Endodermal cell (in vitro differentiated cells): Measurements from ENCODE around the gene INPP4B. TPM values are rescaled to one million over a fixed set of nuclear protein-coding genes. Genes with fewer than 3 reads are reported as not detected.

Experiments
- DNase-seq: peaks from one replicate; pipeline ENCODE4 v3.0.0-alpha.2; 2017
- H3K27ac ChIP-seq: 2 replicates; pipeline ENCODE4 v1.5.1; 2013; ENCODE audit warnings: mild to moderate bottlenecking, low read depth, low read length, moderate library complexity
- H3K27me3 ChIP-seq: 2 replicates; pipeline ENCODE4 v1.6.1; 2013; ENCODE audit warnings: mild to moderate bottlenecking, low read length, moderate library complexity; ENCODE audit not compliant: insufficient read depth, control insufficient read depth, poor library complexity, severe bottlenecking
- H3K36me3 ChIP-seq: 2 replicates; pipeline ENCODE4 v1.7.0; 2013; ENCODE audit warnings: mild to moderate bottlenecking, low read length, moderate library complexity; ENCODE audit not compliant: control insufficient read depth, insufficient read depth
- H3K4me1 ChIP-seq: one replicate; pipeline ENCODE4 v1.7.0; 2013; ENCODE audit warnings: low read length; ENCODE audit not compliant: control insufficient read depth, insufficient read depth
- H3K4me3 ChIP-seq: 2 replicates; pipeline ENCODE4 v1.5.1; 2013; ENCODE audit warnings: mild to moderate bottlenecking, low read length, moderate library complexity
- H3K9ac ChIP-seq: 2 replicates; pipeline ENCODE4 v1.6.1; 2013; ENCODE audit warnings: mild to moderate bottlenecking, low read length, moderate library complexity; ENCODE audit not compliant: poor library complexity, severe bottlenecking; ENCODE audit errors: extremely low read depth
- H3K9me3 ChIP-seq: 2 replicates; pipeline ENCODE4 v1.6.1; 2013; ENCODE audit warnings: mild to moderate bottlenecking, low read length, moderate library complexity; ENCODE audit not compliant: control insufficient read depth
- H3K27ac Mint-ChIP-seq: 2 replicates; pipeline ENCODE4 v1.8.0; 2020; ENCODE audit warnings: mixed read lengths
- H3K27me3 Mint-ChIP-seq: 2 replicates; pipeline ENCODE4 v1.8.0; 2021; ENCODE audit warnings: mild to moderate bottlenecking, mixed read lengths; ENCODE audit not compliant: insufficient read depth
- H3K36me3 Mint-ChIP-seq: 2 replicates; pipeline ENCODE4 v1.8.0; 2020; ENCODE audit warnings: low read depth, mixed read lengths
- H3K4me1 Mint-ChIP-seq: 2 replicates; pipeline ENCODE4 v1.8.0; 2020; ENCODE audit warnings: mixed read lengths
- H3K4me3 Mint-ChIP-seq: 2 replicates; pipeline ENCODE4 v1.8.0; 2020; ENCODE audit warnings: mild to moderate bottlenecking, moderate library complexity, mixed read lengths
- H3K9me3 Mint-ChIP-seq: 2 replicates; pipeline ENCODE4 v1.8.0; 2020; ENCODE audit warnings: mild to moderate bottlenecking, mixed read lengths
- CTCF ChIP-seq: fragments of 200-600 bp; sonication (generic); conservative IDR thresholded peaks from 2 replicates; pipeline ENCODE4 v1.5.0; 2021; ENCODE audit warnings: antibody characterized with exemption, mild to moderate bottlenecking
- WGBS, 2 experiments: methylation state at CpG; one replicate each; pipeline versions ENCODE4 v1.1.5 to v1.1.7; 2013; ENCODE audit warnings: missing lambda C conversion rate in 2 of 2, mixed read lengths in 1 of 2; ENCODE audit not compliant: insufficient coverage in 1 of 2, insufficient read length in 1 of 2; 5-methylcytosine and 5-hydroxymethylcytosine counted together
- total RNA-seq, 2 donors: library from RNA; stranded (reverse); fragmentation: NEBNext Ultra II Directional in 1 of 2; extraction: Animal tissue kit (Norgen Biotek cat#: 25700) in 1 of 2; gene quantifications; 2 replicates in 1 of 2; 3 replicates in 1 of 2; pipeline ENCODE4 v1.2.1, GENCODE V29; 2021

INPP4B gene
- total RNA-seq, 2 donors from 2014 or later, result 0.64 to 0.66 TPM

DNA sequence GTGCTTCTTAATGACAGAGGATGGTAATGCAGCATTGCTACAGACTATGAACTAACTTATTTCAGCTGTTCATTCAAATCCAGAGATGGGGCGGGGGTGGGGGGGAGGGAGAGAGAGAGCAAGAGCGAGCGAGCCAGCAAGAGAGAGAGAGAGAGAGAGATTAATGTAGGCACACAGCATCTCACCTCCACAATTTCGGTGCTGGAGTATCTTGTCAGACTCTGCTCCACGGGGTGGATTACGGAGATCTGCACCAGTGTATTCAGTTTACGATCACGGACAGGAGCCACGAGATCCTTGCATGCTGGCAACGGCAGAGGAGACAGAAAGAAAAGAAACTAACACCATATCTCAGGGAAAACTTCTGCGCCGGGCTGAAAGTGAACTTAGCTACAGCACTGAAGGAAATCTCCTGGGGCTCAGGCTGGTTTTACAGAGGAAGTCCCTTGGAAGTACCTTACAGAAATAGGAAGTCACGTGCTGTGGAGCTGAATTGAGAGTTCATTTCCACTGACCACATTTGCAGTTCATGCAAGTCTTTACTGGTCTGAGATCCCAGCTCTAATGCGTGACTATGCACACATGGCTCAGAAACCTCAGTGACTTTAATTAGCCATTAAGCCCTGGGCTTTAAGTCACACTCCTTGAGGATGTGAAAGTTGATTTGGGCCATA lies 440.9 kb downstream of the INPP4B start:
- no peaks in the 10 kb centered on the region for H3K9me3 Mint-ChIP-seq
- H3K9ac ChIP-seq, result no peak overlapping the region
- 54 to 56% methylated on average over 8 to 14 of the region's 14 CpGs for WGBS, 2 experiments
- peak overlapping the region; percentile 25 for H3K4me3 Mint-ChIP-seq
- peak; percentile 60 for DNase-seq
- H3K27ac ChIP-seq, result peak overlapping the region; percentile 65
- TF ChIP-seq CTCF, result no peak
- no peaks in the 10 kb centered on the region for H3K27me3 ChIP-seq
- peak overlapping the region; percentile 67 for H3K27ac Mint-ChIP-seq
- peaks cover 8% of the 10 kb centered on the region for H3K4me1 ChIP-seq
- no peaks in the 10 kb centered on the region for H3K36me3 ChIP-seq
- peaks cover 33% of the 10 kb centered on the region for H3K4me1 Mint-ChIP-seq
- H3K27me3 Mint-ChIP-seq, result no peaks in the 10 kb centered on the region
- no peak overlapping the region for H3K4me3 ChIP-seq
- no peaks in the 10 kb centered on the region for H3K36me3 Mint-ChIP-seq
- no peaks in the 10 kb centered on the region for H3K9me3 ChIP-seq

GRCh38 chr4:142404191-142404611 lies 441.9 kb downstream of the INPP4B start:
- H3K4me3 Mint-ChIP-seq, result no peak overlapping the region
- Histone ChIP-seq H3K9me3 (no peaks in the 10 kb centered on the region), H3K27ac (no peak overlapping the region), H3K4me1 (peaks cover 8% of the 10 kb centered on the region), H3K36me3 (no peaks in the 10 kb centered on the region), H3K4me3 (no peak overlapping the region), H3K9ac (no peak overlapping the region), H3K27me3 (no peaks in the 10 kb centered on the region)
- no peaks in the 10 kb centered on the region for H3K27me3 Mint-ChIP-seq
- no peaks in the 10 kb centered on the region for H3K36me3 Mint-ChIP-seq
- peaks cover 35% of the 10 kb centered on the region for H3K4me1 Mint-ChIP-seq
- H3K9me3 Mint-ChIP-seq, result no peaks in the 10 kb centered on the region
- H3K27ac Mint-ChIP-seq, result no peak overlapping the region
- no peak for DNase-seq
- 92% methylated on average over 3 of the region's 3 CpGs; no CpG with 5 or more reads in 1 of the 2 experiments for WGBS, 2 experiments
- no peak for TF ChIP-seq CTCF

DNA sequence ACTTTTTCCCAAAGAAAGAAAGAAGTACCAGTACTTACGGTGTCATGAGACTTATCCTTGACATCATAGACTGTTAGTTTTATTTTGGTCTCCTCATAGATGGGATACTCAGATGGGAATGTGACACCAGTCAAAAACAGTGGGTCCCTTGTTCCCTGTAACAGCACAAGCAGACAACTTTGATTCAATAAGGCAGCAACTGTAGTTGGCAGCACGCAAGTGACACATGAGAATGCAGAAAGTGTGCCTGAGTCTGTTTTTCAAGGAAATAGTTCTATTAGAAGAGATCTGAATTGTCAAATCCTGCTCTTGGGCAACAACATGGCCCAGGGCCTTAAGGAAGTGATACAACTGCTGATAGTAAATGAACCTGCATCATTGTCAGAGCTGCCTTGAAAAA lies 443.2 kb downstream of the INPP4B start:
- H3K4me1 Mint-ChIP-seq, result peaks cover 35% of the 10 kb centered on the region
- no peaks in the 10 kb centered on the region for H3K36me3 ChIP-seq
- H3K4me3 ChIP-seq, result no peak overlapping the region
- H3K27ac Mint-ChIP-seq, result no peak overlapping the region
- no peaks in the 10 kb centered on the region for H3K9me3 ChIP-seq
- H3K4me1 ChIP-seq, result peaks cover 8% of the 10 kb centered on the region
- peak overlapping the region; percentile 45 for H3K27ac ChIP-seq
- H3K27me3 Mint-ChIP-seq, result no peaks in the 10 kb centered on the region
- H3K27me3 ChIP-seq, result no peaks in the 10 kb centered on the region
- TF ChIP-seq CTCF, result no peak
- no peak overlapping the region for H3K9ac ChIP-seq
- 67 to 94% methylated on average over 1 to 2 of the region's 2 CpGs for WGBS, 2 experiments
- no peak overlapping the region for H3K4me3 Mint-ChIP-seq
- DNase-seq, result no peak
- no peaks in the 10 kb centered on the region for H3K9me3 Mint-ChIP-seq
- no peaks in the 10 kb centered on the region for H3K36me3 Mint-ChIP-seq
